Choroid plexus epithelial cell (primary cell): ENCODE measurements around the gene SLAIN2.

ENCODE experiments used
- DNase-seq: peaks from one replicate; pipeline ENCODE4 v3.0.0-alpha.2; 2010; ENCODE audit warnings: low read depth
- H3K4me3 ChIP-seq: 2 replicates; pipeline ENCODE4 v1.5.1; 2011; ENCODE audit warnings: low read depth, mild to moderate bottlenecking, control low read depth, low read length, moderate library complexity
- TF ChIP-seq, protein P1 (sequence below): conservative IDR thresholded peaks from 2 replicates; pipeline ENCODE4 v1.5.1; 2011; ENCODE audit warnings: low read depth, mild to moderate bottlenecking, control low read depth, inconsistent platforms, low read length, moderate library complexity

Gene SLAIN2

DNA sequence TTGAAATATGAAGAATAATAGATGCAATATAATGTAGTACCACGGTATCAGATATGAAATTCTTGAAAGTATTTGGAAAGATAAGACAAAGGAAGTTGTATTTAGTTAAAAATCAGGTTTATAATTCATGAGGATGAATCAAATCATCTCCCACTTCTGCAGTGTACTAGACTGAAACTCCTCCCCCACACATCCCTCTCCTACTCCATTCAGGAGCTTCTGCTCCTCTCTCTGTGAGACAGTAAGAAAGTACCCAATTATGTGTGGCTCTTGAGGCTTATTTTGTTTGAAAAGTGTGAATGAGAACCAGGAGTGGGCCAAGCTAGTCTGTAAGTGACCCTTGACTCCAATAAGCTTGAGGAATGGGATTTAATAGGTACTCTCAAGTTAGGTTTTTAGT is 9.5 kb downstream of the SLAIN2 start:
- TF ChIP-seq, protein P1, sequence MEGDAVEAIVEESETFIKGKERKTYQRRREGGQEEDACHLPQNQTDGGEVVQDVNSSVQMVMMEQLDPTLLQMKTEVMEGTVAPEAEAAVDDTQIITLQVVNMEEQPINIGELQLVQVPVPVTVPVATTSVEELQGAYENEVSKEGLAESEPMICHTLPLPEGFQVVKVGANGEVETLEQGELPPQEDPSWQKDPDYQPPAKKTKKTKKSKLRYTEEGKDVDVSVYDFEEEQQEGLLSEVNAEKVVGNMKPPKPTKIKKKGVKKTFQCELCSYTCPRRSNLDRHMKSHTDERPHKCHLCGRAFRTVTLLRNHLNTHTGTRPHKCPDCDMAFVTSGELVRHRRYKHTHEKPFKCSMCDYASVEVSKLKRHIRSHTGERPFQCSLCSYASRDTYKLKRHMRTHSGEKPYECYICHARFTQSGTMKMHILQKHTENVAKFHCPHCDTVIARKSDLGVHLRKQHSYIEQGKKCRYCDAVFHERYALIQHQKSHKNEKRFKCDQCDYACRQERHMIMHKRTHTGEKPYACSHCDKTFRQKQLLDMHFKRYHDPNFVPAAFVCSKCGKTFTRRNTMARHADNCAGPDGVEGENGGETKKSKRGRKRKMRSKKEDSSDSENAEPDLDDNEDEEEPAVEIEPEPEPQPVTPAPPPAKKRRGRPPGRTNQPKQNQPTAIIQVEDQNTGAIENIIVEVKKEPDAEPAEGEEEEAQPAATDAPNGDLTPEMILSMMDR, result no peak
- no peak for DNase-seq
- H3K4me3 ChIP-seq, result no peak overlapping the region

DNA sequence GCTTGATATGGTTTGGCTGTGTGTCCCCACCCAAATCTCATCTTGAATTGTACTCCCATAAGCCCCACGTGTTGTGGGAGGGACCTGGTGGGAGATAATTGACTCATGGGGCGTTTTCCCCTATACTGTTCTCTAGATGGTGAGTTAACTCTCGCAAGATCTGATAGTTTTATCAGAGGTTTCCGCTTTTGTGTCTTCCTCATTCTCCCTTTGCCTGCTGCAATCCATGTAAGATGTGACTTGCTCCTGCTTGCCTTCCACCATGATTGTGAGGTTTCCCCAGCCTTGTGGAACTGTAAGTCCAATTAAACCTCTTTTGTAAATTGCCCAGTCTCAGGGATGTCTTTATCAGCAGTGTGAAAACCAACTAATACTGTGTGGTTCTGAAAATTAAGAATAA is 11.5 kb downstream of the SLAIN2 start:
- TF ChIP-seq, protein P1, result no peak
- H3K4me3 ChIP-seq, result no peak overlapping the region
- DNase-seq, result no peak

DNA sequence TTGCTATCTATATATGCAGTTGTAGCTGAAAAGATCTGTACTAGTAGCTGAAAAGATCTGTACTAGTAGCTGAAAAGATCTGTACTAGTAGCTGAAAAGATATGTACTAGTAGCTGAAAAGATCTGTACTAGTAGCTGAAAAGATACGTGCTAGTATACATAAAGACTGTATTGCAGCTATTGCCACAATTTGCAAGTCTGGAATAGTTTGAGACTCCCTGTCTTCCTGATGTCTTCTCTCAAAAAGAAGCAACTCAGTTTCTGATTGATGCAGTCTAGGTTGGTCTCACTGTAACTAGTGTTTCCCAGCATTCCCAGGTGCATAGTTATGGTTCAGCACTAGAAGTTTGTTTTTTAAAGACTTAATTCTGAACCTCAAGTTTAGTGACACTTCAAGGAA is 15.0 kb downstream of the SLAIN2 start:
- no peak for DNase-seq
- H3K4me3 ChIP-seq, result no peak overlapping the region
- TF ChIP-seq, protein P1, result no peak

DNA sequence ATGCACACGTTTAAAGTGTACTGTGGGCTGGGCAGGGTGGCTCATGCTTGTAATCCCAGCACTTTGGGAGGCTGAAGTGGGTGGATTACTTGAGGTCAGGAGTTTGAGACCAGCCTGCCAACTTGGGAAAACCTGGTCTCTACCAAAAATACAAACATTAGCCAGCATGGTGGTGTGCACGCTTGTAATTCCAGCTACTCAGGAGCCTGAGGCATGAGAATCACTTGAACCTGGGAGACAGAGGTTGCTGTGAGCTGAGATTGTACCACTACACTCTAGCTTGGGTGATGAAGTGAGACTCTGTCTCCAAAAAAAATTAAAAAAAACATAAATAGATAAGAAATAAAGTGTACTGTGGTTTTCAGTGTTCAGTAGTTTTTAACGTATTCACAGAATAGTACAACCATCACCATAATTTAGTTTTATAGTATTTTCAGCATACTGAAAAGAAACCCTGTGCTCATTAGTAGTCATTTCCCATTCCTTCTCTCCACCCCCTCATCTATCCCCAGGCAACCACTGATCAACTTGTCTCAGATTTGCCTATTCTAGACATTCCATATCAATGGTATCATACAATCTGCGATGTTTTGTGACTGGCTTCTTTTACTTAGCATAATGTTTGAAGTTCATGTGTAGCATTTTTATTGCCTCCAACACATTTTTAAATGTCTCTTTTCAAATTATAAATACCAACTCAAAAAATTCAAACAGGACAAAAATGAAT is 19.1 kb downstream of the SLAIN2 start:
- no peak overlapping the region for H3K4me3 ChIP-seq
- peak; percentile 87 for DNase-seq
- TF ChIP-seq, protein P1, result no peak

DNA sequence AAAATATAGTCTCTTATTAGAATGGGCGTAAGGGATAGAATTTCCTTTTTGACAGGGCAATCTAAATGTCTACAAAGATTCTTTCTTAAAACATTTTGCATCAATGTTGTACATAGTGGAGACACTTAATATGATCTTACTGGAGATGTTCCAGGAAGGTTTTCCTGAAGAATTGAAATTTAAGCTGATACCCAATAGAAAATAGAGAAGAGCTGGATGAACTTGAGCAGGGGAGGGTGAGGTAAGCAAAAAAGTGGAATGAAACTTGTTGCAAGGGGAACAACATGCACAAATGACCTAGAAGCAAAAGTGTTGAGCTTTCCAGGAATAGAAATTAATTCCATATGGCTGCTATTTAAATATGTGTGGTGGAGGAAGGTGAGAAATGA is 19.7 kb downstream of the SLAIN2 start:
- TF ChIP-seq, protein P1, result no peak
- peak; percentile 53 for DNase-seq
- H3K4me3 ChIP-seq, result no peak overlapping the region

DNA sequence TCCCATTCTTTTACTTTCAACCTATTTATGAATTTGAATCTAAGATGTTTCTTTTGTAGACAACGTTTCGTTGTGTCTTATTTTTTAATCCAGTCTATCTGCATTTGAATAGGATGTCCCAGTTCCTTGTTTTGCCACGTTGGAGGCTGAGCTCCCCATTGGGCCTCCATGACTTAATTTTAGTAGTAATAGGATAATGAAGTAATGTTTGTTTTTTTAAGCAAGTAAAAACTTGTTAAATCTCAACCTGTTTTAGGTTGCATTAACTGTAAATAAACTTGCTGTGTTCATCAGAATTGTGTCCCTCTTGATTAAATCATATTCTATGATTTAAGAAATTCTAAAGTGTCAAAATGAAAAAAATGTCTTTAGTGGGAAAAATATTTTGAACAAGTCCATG is 25.3 kb downstream of the SLAIN2 start:
- DNase-seq, result no peak
- no peak overlapping the region for H3K4me3 ChIP-seq
- TF ChIP-seq, protein P1, result no peak

DNA sequence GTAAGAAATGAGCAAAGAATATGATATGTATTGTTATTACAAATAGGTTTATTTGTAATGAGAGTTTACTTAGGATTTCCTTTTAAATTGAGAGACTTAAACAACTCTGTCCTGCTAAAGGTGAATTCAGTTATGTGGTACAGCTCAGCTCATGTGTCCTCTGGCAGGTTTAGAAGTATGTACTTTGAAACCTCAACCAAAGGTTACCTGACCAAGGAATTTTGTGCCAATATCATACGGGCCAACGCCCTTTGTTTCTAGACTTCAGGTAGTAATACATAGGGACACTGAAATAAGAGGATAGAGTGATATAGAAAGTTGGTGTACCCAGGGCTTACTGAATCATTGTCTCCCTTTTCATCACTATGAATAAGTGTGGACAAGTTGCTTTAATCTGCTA is 25.7 kb downstream of the SLAIN2 start:
- H3K4me3 ChIP-seq, result no peak overlapping the region
- no peak for DNase-seq

More for the DNA sequence above, 25.7 kb downstream of the SLAIN2 start:
- TF ChIP-seq, protein P1, result no peak
